DMS53 treated with DMSO at 0.1 percent for 48 hours (cell line): ENCODE data around the gene AGTRAP.
A peak's percentile ranks its signal among the peaks of the same experiment; 100 is the strongest.

Experiments
- DNase-seq: peaks from one replicate; lab custom pipeline; 2025; ENCODE audit not compliant: unreplicated experiment; lab: John Stamatoyannopoulos, UW

The AGTRAP gene

GRCh38 chr1:11705596-11705995, 30.3 kb upstream of the AGTRAP start:
- no peak for DNase-seq

GRCh38 chr1:11706292-11706691, 29.6 kb upstream of the AGTRAP start:
- no peak for DNase-seq

DNA sequence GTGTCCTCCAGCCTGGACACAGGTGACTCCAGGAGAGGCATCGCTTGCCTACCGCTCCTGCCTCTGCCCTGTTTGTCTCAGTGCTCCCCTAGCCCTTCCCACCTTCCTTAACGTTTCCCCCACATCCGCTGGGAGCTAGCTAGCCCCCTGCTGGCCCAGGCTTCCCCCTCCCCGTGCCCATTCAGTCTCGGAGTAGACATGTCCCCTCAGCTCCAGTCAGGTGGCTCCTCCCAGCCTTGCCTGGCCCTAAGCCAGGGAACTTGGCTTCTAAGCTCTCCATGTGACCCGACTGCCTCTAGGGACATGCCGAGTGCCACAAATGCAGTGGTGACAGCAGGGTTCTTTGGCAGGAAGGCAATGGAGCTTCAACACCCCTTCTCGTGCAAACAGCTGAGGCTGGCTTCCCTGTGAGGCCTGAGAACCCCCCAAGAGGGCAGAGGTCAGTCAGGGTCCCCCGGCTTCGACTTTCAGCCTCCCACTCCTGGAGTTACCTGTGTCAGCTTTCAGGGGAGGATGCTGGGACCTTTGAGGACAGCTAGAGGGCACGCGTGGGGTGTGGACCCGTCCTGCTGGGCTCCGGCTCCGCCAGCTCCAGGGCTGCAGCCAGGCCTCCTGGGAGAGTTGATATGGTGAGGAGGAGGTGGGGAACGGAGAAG, 28.2 kb upstream of the AGTRAP start:
- DNase-seq = peak; percentile 28

DNA sequence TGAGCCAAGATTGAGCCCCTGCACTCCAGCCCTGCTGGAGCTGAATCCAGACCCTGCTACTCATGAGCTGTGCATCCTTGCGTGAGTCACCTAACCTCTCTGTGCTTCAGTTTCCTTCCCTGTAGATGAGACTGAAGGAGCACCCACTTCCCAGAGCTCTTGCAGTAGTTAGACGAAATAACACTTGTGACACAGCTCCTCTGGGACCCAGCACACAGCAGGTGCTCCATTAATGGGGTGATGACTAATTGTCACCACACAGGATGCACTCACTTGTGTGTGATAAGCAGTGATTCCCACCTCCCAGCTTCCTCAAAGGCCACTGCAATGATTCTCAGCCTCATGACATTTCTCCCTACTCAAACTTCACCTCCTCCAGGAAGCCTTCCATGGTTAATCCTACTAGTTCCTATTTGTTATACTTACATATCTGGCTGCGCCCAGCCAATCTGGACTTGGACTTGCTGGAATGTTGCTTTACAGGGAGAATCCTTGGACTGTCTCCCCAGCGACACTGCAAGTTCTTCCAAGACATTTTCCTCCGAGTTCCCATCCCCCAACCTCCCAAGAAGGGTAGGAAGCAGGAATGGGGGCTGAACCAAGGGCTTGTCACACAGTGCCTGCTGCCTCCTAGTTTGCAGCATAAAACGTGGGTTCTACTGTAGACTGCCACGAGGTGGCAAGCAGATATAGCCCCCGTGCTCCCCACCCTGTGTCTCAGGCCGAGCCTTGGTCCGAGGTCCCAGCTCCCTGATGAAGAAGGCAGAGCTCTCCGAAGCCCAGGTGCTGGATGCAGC, 27.2 kb upstream of the AGTRAP start:
- no peak for DNase-seq

- DNase-seq = no peak
Measured at GRCh38 chr1:11711490-11711889, 24.4 kb upstream of the AGTRAP start.

GRCh38 chr1:11712285-11712684, 23.7 kb upstream of the AGTRAP start:
- DNase-seq = no peak

- DNase-seq = no peak
Measured at GRCh38 chr1:11713095-11713494, 22.8 kb upstream of the AGTRAP start.

DNA sequence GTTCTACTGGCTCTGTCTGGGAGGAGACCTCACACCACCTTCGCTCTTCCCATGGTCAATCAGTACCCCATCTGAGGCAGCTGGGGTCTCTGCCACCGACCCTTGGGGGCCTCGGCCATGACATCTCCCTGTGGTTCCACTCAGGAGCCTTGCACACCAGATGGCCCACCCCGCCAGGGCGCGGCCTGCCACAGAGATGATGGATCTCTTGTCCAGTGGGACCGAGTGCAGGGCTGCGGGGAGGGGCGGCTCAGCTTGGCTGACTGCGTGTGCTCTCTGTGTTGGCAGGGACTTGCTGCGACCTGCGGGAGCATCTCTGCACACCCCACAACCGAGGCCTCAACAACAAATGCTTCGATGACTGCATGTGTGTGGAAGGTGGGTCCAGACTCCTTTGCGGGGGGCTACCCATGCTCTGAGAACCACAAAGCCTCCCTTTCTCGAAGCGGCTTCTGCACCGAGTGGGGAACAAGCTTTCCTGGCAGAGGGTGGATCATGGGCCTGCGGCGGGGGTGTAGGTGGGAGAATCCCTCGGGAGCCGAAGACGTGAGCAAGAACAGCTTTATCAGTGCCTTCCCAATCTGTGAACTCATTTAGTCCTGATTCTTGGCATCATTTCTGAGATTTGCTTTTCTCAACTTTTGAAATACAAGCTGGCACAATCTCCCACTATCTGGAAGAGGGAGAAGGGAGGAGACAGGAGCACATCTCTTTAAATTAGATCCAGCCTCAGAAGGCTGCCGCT, 20.9 kb upstream of the AGTRAP start:
- no peak for DNase-seq

GRCh38 chr1:11719313-11720032, 16.5 kb upstream of the AGTRAP start:
- peak; percentile 70 for DNase-seq

DNA sequence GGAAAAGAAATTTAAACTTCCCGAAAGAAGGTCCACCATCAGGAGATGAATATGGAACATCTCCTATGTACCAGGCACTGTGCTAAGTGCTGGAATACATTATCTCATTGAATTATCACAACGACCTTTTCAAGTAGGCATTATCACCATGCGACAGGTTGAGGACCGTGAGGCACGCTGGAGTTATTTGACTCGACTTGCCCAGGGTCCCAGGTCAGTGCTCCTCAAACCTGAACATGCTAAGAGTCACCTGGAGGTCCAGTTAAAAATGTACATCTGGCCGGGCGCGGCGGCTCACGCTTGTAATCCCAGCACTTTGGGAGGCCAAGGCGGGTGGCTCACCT, 15.9 kb upstream of the AGTRAP start:
- no peak for DNase-seq

DNA sequence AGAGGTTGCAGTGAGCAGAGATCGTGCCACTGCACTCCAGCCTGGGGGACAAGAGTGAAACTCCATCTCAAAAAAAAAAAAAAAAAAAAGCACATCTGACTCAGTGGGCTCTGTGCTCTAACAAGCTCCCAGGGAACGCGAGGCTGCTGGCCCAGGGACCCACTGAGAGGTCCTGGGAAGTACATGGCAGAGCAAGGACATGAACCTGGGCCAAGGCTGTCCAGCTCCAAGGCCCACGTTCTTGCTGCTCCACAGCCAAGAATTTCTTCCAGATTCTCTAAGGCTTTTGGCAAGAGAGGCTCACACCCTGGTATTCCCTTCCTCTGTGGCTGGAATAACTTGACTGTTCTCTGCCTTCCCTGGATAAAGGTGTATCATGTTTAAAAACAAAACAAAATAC, 15.4 kb upstream of the AGTRAP start:
- no peak for DNase-seq

GRCh38 chr1:11721311-11721710, 14.6 kb upstream of the AGTRAP start:
- DNase-seq = no peak

GRCh38 chr1:11722538-11722937, 13.4 kb upstream of the AGTRAP start:
- no peak for DNase-seq

DNA sequence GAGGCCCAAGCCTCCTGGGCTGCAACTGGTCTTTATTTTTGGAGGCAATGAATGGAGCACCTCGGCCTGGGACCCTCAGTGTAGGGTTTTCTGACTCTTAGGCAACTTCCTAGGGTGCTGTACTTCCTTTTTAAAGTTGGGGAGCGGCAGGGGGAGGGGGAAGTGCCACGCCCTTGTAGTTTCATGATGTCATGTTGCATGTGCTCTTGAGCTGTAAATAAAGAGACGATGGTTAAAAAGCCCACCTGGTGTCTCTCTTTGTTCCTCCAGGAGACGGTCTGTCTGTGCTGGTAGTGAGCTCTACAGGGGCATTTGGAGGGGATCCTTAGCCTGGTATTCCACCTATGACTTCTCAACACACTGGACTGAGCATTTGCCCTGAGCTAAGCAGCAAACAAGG, 10.3 kb upstream of the AGTRAP start:
- DNase-seq = no peak

DNA sequence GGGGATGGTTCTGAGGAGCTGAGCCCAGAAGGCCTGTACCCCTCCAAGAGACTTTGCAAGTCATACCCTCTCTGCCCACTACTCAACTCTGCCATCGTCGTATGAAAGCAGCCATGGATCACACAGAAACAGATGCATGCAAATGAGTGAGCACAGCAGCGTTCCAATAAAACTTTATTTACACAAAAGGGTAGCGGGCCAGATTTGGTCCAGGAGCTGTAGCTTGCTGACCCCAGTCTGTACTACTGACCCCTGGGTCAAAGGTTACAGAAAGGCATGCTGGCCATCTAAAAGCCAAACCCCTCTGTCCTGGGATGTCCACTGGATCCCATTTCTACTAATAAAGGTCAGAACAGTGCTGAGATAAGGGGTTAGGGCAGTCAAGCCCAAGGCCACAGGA, 8.8 kb upstream of the AGTRAP start:
- DNase-seq = no peak

- no peak for DNase-seq
Measured at GRCh38 chr1:11728126-11728806, 7.7 kb upstream of the AGTRAP start.

- DNase-seq = no peak
Measured at GRCh38 chr1:11729155-11729497, 6.8 kb upstream of the AGTRAP start.

GRCh38 chr1:11729498-11730428, 6.2 kb upstream of the AGTRAP start:
- DNase-seq = no peak

DNA sequence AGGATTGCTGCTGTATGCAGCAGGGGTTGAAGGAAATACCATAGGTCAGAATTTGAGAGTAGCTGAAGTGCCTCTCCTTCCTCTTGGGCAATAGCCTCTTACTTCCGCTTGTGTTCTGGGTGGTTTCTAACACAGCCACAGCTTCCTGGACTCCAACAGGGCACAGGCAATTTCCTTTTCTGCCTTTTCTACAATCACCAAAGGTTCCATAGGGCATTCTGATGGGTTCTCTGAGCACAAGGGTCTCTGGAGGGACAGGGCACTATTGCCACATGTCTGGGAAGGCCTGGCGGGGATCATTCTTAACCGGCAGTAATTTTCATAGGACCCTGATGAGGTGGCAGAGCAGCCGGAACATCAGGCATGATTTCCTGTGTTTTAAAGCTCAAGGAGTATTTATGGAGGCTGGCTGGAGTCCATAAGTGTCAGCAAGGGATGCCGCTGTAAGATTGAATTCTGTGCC, 5.5 kb upstream of the AGTRAP start:
- no peak for DNase-seq
